Measurements from ENCODE around the gene CPEB4.
A peak's percentile ranks its signal among the peaks of the same experiment; 100 is the strongest.

The CPEB4 gene

DNA sequence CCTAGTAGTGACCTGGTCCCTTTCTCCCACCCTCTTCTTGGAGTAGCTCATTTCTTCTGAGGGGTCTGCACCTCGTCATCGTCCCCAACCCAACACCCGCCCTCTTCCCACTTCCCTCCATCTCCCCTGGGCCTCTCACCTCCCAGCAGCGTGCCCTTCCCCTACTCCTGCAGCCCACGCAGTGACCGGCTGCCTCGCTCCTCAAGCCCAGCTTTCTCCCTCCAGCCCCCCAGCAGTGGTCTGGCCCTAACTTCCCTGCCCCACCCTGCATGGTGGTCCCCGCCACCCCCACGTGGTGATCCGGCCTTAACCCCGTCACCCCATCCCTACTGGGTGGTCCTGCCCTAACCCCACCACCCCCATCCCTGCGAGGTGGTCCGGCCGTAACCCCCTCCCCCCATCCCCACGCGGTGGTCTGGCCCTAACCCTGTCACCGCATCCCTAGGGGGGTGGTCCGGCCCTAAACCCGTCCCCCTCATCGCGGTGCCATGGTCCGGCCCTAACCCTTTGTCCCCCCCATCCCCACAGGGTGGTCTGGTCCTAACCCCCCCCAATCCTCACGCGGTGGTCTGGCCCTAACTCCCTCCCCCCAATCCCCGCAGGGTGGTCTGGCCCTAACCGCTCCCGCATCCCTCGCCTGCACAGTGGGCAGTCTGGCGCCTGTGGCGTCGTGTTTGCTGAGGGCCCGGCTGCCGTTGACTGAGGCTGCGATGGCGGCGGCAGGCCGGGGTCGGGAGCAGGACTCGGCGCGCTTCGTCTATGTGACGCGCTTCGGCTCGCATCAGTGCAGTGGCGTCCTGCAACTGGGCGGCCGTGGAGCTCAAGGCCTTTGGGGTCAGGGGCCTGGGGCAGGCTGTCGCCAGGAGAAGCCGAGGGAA, 100.6 kb downstream of the CPEB4 start, which contains the start of gene C5orf47:
TSS of gene C5orf47 (plus strand) at position 617 of the 878 bp plus-strand sequence. CDS start at position 711, 94 bp downstream.
- DNase-seq: no peak

GRCh38 chr5:173989432-173990082, 101.4 kb downstream of the CPEB4 start:
- no peak for DNase-seq

GRCh38 chr5:173997331-173997730, 109.2 kb downstream of the CPEB4 start:
- no peak for DNase-seq

GRCh38 chr5:173998531-173998930, 110.4 kb downstream of the CPEB4 start:
- no peak for DNase-seq

- no peak for DNase-seq
These were observed 111.9 kb downstream of the CPEB4 start for GRCh38 chr5:174000076-174000475.

DNA sequence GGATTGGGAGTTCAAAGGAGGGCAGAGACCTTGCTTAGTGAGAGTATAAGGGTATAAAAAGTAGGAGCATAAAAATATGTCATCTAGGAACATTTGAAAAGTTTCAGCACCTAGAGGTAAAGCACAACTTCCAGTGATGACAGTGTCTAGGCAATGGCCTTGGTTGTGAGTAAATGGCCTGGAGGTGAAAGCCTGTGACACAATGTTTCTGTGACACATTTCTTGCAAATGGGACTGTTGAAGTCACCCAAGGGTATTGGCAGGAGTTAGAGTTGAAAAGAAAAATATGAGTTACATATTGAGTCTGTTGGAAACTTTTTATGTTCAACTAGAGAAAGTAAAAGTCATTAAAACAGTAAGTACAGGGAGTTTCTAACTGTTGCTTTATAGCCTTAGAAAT, 115.6 kb downstream of the CPEB4 start:
- DNase-seq: no peak

GRCh38 chr5:174008922-174009321, 120.8 kb downstream of the CPEB4 start:
- no peak for DNase-seq

DNA sequence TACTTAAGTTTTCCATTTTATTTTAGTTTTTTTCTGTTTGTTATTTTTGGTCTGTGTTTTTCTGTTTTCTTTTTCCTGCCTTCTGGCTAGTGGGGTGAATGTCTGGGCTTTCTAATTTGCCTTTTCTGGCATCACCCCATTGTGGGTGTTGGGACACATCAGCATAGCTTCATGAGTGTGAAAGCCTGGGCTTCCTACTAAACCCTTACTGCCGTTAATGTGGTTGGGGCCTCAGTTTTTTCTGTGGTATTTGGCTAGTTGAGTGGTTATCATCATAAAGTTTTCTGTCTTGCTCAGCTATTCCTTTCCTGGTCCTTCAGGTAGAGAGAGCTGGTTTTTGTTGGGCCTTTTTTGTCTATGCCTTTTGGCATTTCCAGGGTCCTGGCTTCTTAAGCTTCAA, 122.2 kb downstream of the CPEB4 start:
- DNase-seq: peak; percentile 8

DNA sequence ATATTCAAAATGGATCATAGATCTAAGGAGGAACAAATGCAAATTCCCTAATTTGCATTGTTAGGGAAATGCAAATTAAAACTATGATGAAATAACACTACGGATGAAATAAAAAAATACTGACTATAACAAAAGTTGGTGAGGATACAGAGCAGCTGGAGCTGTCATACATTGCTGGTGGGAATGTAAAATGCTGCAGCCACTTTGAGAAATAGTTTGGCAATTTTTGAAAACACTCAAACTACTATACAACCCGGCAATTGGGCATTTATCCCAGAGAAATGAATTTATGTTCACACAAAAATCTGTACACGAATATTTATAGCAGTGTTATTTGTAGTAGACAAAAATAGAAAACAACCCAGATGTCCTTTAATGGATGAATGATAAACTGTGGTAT, 123.3 kb downstream of the CPEB4 start:
- no peak for DNase-seq

Measured in NK-92 treated with Interleukin-12 subunit alpha and Interleukin-12 subunit beta, amount 100 ng/mL, for 24 hours (cell line).